NCI-H226 (cell line): Measurements from ENCODE around the gene WHAMM.

Experiments used
- DNase-seq: peaks from one replicate; pipeline ENCODE4 v3.0.0-alpha.2; 2015

Gene WHAMM

GRCh38 chr15:82871358-82871757 is 61.9 kb downstream of the WHAMM start:
- DNase-seq: no peak

GRCh38 chr15:82871832-82872484 is 62.5 kb downstream of the WHAMM start:
- no peak for DNase-seq

- DNase-seq: no peak
These were observed 63.7 kb downstream of the WHAMM start for GRCh38 chr15:82873000-82873680.

DNA sequence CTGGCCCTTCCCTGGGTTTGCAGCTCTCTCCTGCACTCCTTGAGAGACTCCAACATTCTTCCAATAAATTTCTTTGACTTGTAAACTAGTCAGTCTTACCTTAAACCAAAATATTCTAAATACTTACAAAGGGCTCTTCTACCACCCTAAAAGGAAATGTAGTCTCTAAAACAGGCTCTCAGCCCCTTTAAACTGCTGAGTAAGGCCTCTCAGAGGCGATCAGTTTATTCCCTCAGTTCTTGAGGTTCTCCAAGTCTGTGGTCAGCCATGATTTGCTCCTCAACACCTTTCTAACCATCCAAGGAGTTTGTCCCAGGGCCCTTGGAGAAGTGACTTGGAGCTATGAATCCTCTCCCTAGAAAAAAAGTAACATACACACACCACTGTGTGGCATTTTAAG is 64.8 kb downstream of the WHAMM start:
- DNase-seq: no peak

DNA sequence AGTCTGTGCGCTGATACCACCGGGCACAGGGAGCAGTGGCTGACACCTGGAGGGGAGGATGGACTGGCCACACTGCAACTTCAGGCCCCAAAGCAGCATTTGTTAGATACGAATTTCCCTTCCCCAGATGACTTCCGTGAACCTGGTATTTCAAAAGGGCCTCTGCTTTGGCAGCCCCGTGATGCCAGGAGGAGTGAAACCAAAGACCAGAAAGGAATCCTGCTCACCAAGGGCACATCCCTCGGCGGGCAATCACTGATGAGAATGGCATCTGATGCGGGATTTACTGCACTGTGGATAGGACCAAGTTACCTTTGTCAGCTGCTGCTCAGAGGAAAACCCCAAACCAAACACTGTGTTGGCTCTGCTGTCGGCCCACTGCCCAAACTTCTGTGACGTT is 65.5 kb downstream of the WHAMM start:
- no peak for DNase-seq

GRCh38 chr15:82875411-82876003 is 66.1 kb downstream of the WHAMM start:
- no peak for DNase-seq

GRCh38 chr15:82877825-82878224 is 68.4 kb downstream of the WHAMM start:
- no peak for DNase-seq

- no peak for DNase-seq
These were observed 68.9 kb downstream of the WHAMM start for GRCh38 chr15:82878325-82878724.

DNA sequence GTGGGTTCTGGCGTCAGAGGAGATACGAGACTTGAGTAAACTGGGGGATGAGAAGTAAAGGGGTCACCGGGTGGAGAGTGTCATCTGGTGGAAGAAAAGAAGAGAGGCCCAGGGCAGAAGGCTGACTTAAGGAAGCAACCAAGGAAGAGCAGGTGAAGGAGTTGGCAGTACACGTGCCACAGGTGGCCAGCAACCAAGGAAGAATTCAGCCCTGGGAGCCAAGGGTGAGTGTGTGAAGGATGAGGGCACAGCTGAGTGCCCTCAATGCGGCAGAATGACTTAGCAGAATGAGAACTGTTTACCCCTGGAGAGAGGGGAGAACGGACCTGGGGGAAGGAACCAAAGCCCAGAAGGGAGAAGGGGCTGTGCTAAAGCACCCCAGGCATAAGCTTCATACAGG is 71.3 kb downstream of the WHAMM start:
- no peak for DNase-seq

- no peak for DNase-seq
These were observed 72.3 kb downstream of the WHAMM start for GRCh38 chr15:82881747-82882146.

DNA sequence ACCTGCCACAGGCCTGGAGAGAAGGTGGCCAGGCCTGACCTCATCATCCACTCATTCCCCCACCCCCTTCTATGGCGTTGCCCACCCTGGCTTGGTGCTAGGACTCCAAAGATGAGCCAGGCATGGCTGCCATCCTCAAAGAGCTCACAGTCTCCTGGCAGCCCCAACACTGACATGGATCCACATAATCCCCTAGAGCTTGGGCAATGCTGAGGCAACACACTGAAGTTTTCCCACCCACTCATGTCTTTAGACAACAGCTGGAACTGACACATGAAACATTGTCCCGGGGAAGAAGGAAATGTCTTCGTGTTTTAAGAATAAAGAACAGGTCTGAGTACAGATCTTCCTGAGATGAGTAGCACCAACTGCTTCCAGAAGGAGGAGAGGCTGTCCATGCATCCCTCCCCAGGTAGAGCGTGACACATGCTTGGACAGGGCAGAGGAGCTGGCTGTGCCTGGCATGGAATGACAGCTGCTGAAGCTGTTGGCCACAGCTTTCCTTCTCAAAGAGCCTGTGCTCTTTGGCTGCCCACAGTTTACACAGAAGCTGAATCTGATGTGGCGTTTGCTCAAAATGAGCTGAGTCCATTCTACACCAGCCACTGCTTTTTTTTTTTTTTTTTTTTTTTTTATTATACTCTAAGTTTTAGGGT is 73.0 kb downstream of the WHAMM start:
- no peak for DNase-seq
